Type B pancreatic cell (in vitro differentiated cells): ENCODE measurements around the gene POU6F2. TPM values are rescaled to one million over a fixed set of nuclear protein-coding genes. Genes with fewer than 3 reads are reported as not detected.
"Not testable (repeated sequence)": the region's sequence is repeated elsewhere in the genome, so short reads cannot be mapped to it uniquely, and the experiment has no call there.

ENCODE experiments used
- DNase-seq: peaks from one replicate; pipeline ENCODE4 v3.0.0; 2021; ENCODE audit warnings: mixed read lengths; ENCODE audit not compliant: unreplicated experiment; ENCODE audit errors: extremely low spot score
- H3K27ac Mint-ChIP-seq: 2 replicates; pipeline ENCODE4 v1.8.0; 2021; ENCODE audit warnings: mild to moderate bottlenecking, mixed read lengths
- H3K27me3 Mint-ChIP-seq: 2 replicates; pipeline ENCODE4 v1.8.0; 2021; ENCODE audit warnings: mixed read lengths
- H3K36me3 Mint-ChIP-seq: 2 replicates; pipeline ENCODE4 v1.8.0; 2021; ENCODE audit warnings: mixed read lengths
- H3K4me1 Mint-ChIP-seq: one replicate; pipeline ENCODE4 v1.8.0; 2021; ENCODE audit warnings: mixed read lengths; ENCODE audit not compliant: unreplicated experiment
- H3K4me3 Mint-ChIP-seq: 2 replicates; pipeline ENCODE4 v1.8.0; 2021; ENCODE audit warnings: mild to moderate bottlenecking, mixed read lengths
- H3K9me3 Mint-ChIP-seq: 2 replicates; pipeline ENCODE4 v1.8.0; 2021; ENCODE audit warnings: mixed read lengths
- total RNA-seq: library from RNA; stranded (reverse); gene quantifications from 2 replicates; pipeline ENCODE4 v1.2.1, GENCODE V29; 2021; ENCODE audit warnings: low replicate concordance
- TF ChIP-seq, protein P1 (sequence below): fragments of 200-600 bp; sonication (generic); conservative IDR thresholded peaks from 2 replicates; pipeline ENCODE4 v1.5.0; 2021; ENCODE audit warnings: antibody characterized with exemption, mild to moderate bottlenecking

Gene POU6F2
- total RNA-seq, 1 donor from 2014 or later = 1.4 TPM

DNA sequence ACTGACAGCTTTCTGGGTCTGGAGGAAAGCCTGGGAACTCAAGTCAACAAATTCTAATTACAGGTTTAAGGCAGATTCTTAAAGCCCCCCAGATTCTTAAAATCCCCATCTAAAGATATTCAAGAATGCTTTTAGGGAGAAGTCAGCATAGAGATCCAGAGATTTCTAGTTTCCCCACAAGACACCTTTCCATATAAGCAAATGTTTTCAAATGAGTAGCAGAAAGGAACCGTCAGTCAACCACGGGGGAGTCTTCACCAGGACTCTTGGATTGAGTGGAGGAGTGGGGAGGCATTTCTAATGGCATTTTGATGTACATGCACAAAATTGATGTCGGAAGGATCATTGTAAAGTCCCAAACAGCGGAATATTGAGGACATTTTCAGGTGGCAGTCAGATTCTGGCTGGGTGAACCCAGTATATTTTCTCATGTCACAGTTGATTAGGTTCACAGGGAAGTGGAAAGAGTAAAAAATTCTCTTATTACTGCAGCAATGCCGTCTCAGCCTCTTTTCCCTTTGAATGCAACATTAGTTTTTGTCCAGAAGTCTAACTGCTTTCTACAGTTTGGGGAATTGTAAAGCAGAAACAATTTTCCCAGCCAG, 396.8 kb downstream of the POU6F2 start:
- DNase-seq = no peak
- TF ChIP-seq, protein P1, sequence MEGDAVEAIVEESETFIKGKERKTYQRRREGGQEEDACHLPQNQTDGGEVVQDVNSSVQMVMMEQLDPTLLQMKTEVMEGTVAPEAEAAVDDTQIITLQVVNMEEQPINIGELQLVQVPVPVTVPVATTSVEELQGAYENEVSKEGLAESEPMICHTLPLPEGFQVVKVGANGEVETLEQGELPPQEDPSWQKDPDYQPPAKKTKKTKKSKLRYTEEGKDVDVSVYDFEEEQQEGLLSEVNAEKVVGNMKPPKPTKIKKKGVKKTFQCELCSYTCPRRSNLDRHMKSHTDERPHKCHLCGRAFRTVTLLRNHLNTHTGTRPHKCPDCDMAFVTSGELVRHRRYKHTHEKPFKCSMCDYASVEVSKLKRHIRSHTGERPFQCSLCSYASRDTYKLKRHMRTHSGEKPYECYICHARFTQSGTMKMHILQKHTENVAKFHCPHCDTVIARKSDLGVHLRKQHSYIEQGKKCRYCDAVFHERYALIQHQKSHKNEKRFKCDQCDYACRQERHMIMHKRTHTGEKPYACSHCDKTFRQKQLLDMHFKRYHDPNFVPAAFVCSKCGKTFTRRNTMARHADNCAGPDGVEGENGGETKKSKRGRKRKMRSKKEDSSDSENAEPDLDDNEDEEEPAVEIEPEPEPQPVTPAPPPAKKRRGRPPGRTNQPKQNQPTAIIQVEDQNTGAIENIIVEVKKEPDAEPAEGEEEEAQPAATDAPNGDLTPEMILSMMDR = no peak
- Mint-ChIP-seq H3K4me3 (no peak overlapping the region), H3K27ac (no peak overlapping the region), H3K27me3 (peaks cover 22% of the 10 kb centered on the region), H3K36me3 (no peaks in the 10 kb centered on the region), H3K4me1 (no peaks in the 10 kb centered on the region), H3K9me3 (no peaks in the 10 kb centered on the region)

DNA sequence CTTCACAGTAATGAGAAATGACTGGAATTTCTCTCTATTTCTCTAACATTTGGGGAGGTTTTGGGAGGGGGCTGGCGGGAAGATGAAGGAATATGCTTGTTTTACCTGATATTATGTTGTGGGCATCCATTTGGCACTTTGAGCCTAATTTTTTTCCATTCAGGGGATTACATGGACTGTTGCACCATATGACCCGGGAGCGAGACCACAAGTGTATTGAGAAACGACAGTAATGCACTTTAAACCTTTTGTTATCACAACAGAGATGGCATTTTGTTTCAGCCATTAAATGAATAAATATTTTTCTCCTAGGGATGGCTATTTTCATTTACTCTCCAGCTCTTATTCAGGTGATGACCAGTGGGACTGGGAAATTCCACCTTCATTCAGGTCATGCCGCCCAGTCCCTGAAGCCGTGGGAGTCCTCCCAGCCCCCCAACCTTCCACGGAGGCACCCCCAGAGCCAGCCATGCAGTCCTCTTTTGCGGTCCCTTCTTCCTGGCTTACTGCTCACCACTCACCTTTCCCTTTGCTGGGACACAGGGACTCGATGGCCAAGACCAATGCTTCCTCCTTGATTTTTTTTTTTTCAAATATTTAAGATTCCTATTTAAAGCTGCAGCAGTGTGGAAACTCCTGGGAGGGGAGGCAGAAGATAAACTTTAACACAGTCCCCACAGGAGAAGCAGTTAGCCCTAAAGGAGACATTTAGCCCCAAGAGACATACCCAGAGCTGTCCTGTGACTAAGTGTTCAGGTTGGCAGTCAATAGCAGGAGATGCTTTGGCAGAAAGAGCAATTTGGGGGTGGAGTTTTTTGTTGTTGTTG, 397.6 kb downstream of the POU6F2 start:
- Mint-ChIP-seq H3K4me3 (no peak overlapping the region), H3K36me3 (no peaks in the 10 kb centered on the region), H3K4me1 (no peaks in the 10 kb centered on the region), H3K27me3 (peaks cover 22% of the 10 kb centered on the region), H3K9me3 (no peaks in the 10 kb centered on the region), H3K27ac (no peak overlapping the region)
- TF ChIP-seq, protein P1 = no peak
- no peak for DNase-seq

DNA sequence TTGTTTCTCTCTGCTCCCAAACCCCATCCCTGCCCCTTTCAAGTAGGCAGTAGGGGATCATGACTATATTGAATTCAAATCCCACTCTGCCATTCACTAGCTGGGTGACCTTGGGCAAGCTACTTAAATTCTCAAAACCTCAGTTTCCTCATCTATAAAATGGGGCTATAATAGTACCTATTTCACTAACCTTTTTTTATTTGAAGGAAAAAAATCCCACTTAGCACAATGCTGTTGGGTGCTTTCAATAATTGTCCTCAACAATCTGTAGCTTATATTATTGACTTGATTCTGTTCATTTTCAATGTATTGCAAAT, 398.1 kb downstream of the POU6F2 start:
- DNase-seq = no peak
- Mint-ChIP-seq H3K27ac (no peak overlapping the region), H3K4me1 (no peaks in the 10 kb centered on the region), H3K4me3 (no peak overlapping the region), H3K27me3 (peaks cover 22% of the 10 kb centered on the region), H3K36me3 (no peaks in the 10 kb centered on the region), H3K9me3 (no peaks in the 10 kb centered on the region)
- TF ChIP-seq, protein P1 = no peak

DNA sequence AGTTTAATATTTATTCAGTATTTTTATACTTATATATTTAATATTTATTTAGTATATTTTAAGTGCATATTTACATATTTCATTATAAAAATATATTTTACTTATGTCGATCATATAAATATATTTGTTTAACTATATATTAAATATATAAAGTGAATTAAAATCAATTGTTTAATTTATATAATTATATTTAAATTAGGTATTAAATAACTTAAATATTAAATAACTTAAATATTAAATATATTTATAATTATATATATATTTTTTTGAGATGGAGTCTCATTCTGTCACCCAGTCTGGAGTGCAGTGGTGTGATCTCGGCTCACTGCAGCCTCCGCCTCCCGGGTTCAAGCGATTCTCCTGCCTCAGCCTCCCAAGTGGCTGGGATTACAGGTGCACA, 399.2 kb downstream of the POU6F2 start:
- peaks cover 22% of the 10 kb centered on the region for H3K27me3 Mint-ChIP-seq
- not testable (repeated sequence) for H3K4me1 Mint-ChIP-seq, H3K9me3 Mint-ChIP-seq, DNase-seq, H3K4me3 Mint-ChIP-seq, H3K36me3 Mint-ChIP-seq, H3K27ac Mint-ChIP-seq

DNA sequence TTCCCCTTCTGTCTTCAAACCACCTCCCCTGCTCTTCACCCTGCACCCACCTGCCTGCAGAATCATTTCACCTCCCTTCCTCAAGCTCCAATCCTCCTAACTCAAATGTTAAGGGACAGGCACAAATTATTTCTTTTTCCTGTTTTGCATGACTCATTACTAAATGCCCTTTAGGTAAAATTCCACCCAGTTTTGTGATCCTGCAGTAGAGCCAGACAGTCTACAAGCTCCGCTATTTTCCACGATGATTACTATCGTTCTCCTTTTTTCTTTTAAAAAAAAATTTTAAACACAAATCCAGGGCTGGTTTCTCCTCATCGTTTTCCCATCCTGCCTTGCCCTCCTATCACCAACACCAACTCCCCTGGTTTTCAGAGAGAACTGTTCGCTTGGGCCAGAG, 401.7 kb downstream of the POU6F2 start:
- Mint-ChIP-seq H3K4me3 (no peak overlapping the region), H3K27me3 (peaks cover 13% of the 10 kb centered on the region), H3K9me3 (no peaks in the 10 kb centered on the region), H3K4me1 (no peaks in the 10 kb centered on the region), H3K27ac (no peak overlapping the region), H3K36me3 (no peaks in the 10 kb centered on the region)
- DNase-seq = no peak
- TF ChIP-seq, protein P1 = no peak

DNA sequence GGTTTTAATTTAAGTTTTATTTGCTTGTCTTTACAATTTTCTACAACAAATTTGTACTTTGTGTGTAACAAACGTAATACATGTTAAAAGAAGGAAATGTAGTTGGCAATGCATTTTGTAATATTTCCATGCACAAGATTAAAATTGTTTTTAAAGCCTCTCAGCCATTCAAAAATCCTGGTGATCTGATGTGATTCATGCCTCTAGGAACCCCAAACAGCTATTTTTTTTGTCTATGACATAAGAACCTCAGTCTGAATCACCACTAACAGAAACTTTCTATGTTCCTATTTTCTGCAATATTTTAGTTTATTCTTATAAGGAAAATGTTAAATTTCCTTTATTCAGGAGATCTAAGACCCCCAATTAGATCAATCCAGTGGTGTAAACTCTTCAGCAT, 405.4 kb downstream of the POU6F2 start:
- peaks cover 9% of the 10 kb centered on the region for H3K27me3 Mint-ChIP-seq
- no peaks in the 10 kb centered on the region for H3K36me3 Mint-ChIP-seq
- DNase-seq = no peak
- no peaks in the 10 kb centered on the region for H3K9me3 Mint-ChIP-seq
- H3K4me1 Mint-ChIP-seq = no peaks in the 10 kb centered on the region
- TF ChIP-seq, protein P1 = no peak
- H3K27ac Mint-ChIP-seq = no peak overlapping the region
- no peak overlapping the region for H3K4me3 Mint-ChIP-seq
